ENCODE results near the gene STK10.

GRCh38 chr5:172145870-172146747 is 41.9 kb downstream of the STK10 start:
- no peak for TF ChIP-seq POLR2A (IDR thresholded peaks at IDR 0.05)
- TF ChIP-seq, protein P1, sequence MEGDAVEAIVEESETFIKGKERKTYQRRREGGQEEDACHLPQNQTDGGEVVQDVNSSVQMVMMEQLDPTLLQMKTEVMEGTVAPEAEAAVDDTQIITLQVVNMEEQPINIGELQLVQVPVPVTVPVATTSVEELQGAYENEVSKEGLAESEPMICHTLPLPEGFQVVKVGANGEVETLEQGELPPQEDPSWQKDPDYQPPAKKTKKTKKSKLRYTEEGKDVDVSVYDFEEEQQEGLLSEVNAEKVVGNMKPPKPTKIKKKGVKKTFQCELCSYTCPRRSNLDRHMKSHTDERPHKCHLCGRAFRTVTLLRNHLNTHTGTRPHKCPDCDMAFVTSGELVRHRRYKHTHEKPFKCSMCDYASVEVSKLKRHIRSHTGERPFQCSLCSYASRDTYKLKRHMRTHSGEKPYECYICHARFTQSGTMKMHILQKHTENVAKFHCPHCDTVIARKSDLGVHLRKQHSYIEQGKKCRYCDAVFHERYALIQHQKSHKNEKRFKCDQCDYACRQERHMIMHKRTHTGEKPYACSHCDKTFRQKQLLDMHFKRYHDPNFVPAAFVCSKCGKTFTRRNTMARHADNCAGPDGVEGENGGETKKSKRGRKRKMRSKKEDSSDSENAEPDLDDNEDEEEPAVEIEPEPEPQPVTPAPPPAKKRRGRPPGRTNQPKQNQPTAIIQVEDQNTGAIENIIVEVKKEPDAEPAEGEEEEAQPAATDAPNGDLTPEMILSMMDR (IDR thresholded peaks at IDR 0.05), result no peak
